Measurements from ENCODE around the gene RNF180.
"Not testable (repeated sequence)": the region's sequence is repeated elsewhere in the genome, so short reads cannot be mapped to it uniquely, and the experiment has no call there.

RNF180 gene

DNA sequence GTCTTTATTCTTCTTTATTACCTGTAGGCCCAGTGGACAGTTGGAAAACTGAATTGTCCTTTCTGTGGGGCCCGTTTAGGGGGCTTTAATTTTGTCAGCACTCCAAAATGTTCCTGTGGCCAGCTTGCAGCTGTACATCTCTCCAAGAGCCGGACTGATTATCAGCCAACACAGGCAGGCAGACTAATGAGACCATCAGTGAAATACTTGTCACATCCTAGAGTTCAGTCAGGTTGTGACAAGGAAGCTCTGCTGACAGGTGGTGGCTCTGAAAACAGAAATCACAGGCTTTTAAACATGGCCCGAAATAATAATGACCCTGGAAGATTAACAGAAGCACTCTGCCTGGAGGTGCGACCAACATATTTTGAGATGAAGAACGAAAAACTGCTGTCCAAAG, 47.9 kb downstream of the RNF180 start:
- peaks cover 12% of the 10 kb centered on the region for H3K4me1 ChIP-seq (ENCODE audit: control insufficient read depth, insufficient read depth, low read length)
- no peak overlapping the region for H3K4me3 ChIP-seq (ENCODE audit: low read length)
- no peak overlapping the region for H3K9ac ChIP-seq (ENCODE audit: low read depth, low read length)
- no peaks in the 10 kb centered on the region for H3K9me3 ChIP-seq (replicated peaks; ENCODE audit: low read length)
- H3K36me3 ChIP-seq (ENCODE audit: insufficient read depth, low read length) = no peaks in the 10 kb centered on the region
- H3K4me2 ChIP-seq (ENCODE audit: low read length) = no peak overlapping the region
- no peaks in the 10 kb centered on the region for H3K27me3 ChIP-seq (ENCODE audit: control insufficient read depth, insufficient read depth, low read length)

DNA sequence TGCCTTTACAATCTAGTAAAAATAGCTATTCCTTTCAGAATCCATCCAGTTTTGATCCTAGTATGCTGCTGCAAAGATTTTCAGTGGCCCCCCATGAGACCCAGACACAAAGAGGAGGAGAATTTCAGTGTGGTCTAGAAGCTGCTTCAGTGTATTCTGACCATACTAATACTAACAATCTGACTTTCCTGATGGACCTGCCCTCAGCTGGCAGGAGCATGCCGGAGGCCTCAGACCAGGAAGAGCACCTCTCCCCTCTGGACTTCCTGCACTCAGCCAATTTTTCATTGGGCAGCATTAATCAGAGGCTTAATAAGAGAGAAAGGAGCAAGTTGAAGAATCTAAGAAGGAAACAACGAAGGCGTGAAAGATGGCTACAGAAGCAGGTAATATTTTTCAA, 48.5 kb downstream of the RNF180 start:
- no peak overlapping the region for H3K4me3 ChIP-seq (ENCODE audit: low read length)
- no peaks in the 10 kb centered on the region for H3K36me3 ChIP-seq (ENCODE audit: insufficient read depth, low read length)

DNA sequence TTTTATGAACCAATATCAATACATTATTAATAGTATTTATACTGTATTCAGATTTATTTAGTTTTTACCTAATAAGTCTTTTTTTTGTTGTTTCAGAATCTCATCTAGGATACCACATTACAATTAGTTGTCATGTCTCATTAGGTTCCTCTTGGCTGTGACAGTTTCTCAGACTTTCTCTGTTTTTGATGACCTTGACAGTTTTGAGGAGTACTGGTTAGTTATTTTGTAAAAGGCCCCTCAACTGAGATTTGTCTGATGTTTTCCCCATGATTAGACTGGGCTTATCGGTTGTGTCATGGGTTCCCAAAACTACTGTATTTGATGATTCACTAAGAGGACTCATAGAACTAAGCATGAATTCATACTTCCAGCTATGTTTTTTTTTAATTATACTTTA, 56.3 kb downstream of the RNF180 start:
- no peak overlapping the region for H3K4me3 ChIP-seq (ENCODE audit: low read length)

More for the DNA sequence above, 48.5 kb downstream of the RNF180 start:
- Histone ChIP-seq H3K4me1 (ENCODE audit: control insufficient read depth, insufficient read depth, low read length) (peaks cover 12% of the 10 kb centered on the region), H3K27me3 (ENCODE audit: control insufficient read depth, insufficient read depth, low read length) (no peaks in the 10 kb centered on the region), H3K9ac (ENCODE audit: low read depth, low read length) (no peak overlapping the region), H3K4me2 (ENCODE audit: low read length) (no peak overlapping the region), H3K9me3 (replicated peaks; ENCODE audit: low read length) (no peaks in the 10 kb centered on the region)

DNA sequence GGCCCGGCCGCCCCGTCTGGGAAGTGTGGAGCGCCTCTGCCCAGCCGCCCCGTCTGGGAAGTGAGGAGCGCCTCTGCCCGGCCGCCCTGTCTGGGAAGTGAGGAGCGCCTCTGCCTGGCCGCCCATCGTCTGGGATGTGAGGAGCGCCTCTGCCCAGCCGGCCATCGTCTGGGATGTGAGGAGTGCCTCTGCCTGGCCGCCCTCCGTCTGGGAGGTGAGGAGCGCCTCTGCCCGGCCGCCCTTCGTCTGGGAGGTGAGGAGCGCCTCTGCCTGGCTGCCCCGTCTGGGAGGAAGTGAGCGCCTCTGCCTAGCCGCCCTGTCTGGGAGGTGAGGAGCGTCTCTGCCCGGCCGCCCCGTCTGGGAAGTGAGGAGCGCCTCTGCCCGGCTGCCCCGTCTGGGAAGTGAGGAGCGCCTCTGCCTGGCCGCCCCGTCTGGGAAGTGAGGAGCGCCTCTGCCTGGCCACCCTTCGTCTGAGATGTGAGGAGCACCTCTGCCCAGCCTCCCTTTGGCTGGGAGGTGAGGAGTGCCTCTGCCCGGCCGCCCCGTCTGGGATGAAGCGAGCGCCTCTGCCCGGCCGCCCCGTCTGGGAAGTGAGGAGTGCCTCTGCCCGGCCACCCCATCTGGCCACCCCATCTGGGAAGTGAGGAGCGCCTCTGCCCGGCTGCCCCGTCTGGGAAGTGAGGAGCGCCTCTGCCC, 59.8 kb downstream of the RNF180 start:
- not testable (repeated sequence) for H3K27me3 ChIP-seq (ENCODE audit: control insufficient read depth, insufficient read depth, low read length); H3K9ac ChIP-seq (ENCODE audit: low read depth, low read length); H3K4me1 ChIP-seq (ENCODE audit: control insufficient read depth, insufficient read depth, low read length); H3K9me3 ChIP-seq (replicated peaks; ENCODE audit: low read length); H3K36me3 ChIP-seq (ENCODE audit: insufficient read depth, low read length); H3K4me3 ChIP-seq (ENCODE audit: low read length); H3K4me2 ChIP-seq (ENCODE audit: low read length)

More for the DNA sequence above, 56.3 kb downstream of the RNF180 start:
- Histone ChIP-seq H3K9ac (ENCODE audit: low read depth, low read length) (no peak overlapping the region), H3K9me3 (replicated peaks; ENCODE audit: low read length) (no peaks in the 10 kb centered on the region), H3K27me3 (ENCODE audit: control insufficient read depth, insufficient read depth, low read length) (no peaks in the 10 kb centered on the region), H3K4me2 (ENCODE audit: low read length) (no peak overlapping the region), H3K36me3 (ENCODE audit: insufficient read depth, low read length) (no peaks in the 10 kb centered on the region), H3K4me1 (ENCODE audit: control insufficient read depth, insufficient read depth, low read length) (no peaks in the 10 kb centered on the region)

DNA sequence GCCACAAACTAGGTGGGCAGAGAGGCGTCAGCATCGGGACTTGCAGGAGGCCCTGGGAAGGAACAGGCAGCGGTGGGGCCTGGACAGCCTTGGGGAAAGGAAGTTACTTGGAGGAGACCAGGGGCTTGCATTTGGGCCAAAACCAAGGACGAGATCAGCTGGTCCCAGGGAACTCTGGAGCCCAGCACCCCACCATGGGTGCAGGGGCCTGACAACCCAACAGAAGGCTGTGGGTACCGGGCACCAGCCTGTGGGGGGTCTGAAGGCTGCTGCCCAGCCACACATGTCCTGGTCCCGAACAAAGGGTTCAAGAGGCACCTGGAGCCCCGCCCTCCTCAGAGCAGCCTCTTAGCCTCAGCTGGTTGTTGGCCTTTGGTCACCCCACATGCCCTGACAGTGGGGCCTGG, 61.5 kb downstream of the RNF180 start:
- H3K9me3 ChIP-seq (replicated peaks; ENCODE audit: low read length); H3K4me1 ChIP-seq (ENCODE audit: control insufficient read depth, insufficient read depth, low read length); H3K9ac ChIP-seq (ENCODE audit: low read depth, low read length); H3K27me3 ChIP-seq (ENCODE audit: control insufficient read depth, insufficient read depth, low read length); H3K4me2 ChIP-seq (ENCODE audit: low read length); H3K36me3 ChIP-seq (ENCODE audit: insufficient read depth, low read length); H3K4me3 ChIP-seq (ENCODE audit: low read length): not testable (repeated sequence)

DNA sequence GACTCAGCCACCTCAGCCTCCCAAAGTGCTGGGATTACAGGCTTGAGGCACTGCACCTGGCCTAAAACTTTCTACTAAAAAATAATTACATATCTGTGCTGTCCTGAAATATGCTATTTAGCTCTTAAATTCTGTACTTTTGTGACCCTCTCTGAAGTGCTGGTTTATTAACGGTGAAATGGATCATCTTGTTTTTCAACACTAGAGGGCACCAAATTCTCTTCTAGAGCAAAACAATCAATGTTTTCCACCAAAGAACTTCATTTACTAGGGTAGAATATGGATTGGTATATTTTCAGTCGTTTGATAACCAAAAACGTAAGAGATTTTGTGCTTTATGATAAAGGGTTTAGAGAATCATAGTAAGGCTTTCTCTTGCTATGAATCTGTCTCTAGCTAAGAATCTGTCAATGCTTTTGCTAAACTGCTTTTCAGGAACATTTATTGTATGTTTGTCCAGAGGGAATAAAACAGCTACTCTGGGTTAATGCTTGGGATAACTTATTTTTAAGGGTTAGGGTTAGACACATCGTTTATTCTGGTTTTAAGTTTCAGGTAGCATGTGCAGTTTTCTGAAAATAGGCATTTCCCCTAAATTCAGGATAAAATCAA, 63.6 kb downstream of the RNF180 start:
- no peak overlapping the region for H3K4me3 ChIP-seq (ENCODE audit: low read length)
- no peak overlapping the region for H3K9ac ChIP-seq (ENCODE audit: low read depth, low read length)
- H3K27me3 ChIP-seq (ENCODE audit: control insufficient read depth, insufficient read depth, low read length) = no peaks in the 10 kb centered on the region
- no peak overlapping the region for H3K4me2 ChIP-seq (ENCODE audit: low read length)
- H3K4me1 ChIP-seq (ENCODE audit: control insufficient read depth, insufficient read depth, low read length) = no peaks in the 10 kb centered on the region
- H3K36me3 ChIP-seq (ENCODE audit: insufficient read depth, low read length) = no peaks in the 10 kb centered on the region
- H3K9me3 ChIP-seq (replicated peaks; ENCODE audit: low read length) = no peaks in the 10 kb centered on the region

DNA sequence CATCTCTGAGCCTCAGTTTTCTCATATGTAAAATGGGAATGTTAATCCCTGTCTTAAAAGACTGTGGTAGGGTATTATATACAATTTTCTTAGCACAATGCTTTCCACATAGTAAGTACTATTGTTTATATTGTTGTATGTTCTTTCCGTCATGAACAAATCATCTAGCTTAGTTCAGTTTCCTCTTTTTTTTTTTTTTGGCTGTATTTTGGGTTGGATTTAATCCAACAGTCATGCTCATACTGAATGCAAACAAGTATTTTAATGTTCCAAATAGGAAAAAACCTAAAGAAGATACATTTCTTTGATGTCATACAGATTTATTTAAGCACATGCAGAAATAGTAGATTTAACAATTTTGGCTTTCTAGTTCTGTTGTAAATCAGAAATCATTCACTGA, 95.1 kb downstream of the RNF180 start:
- Histone ChIP-seq H3K27me3 (ENCODE audit: control insufficient read depth, insufficient read depth, low read length) (no peaks in the 10 kb centered on the region), H3K4me2 (ENCODE audit: low read length) (no peak overlapping the region), H3K9ac (ENCODE audit: low read depth, low read length) (no peak overlapping the region), H3K4me1 (ENCODE audit: control insufficient read depth, insufficient read depth, low read length) (no peaks in the 10 kb centered on the region), H3K9me3 (replicated peaks; ENCODE audit: low read length) (no peaks in the 10 kb centered on the region), H3K36me3 (ENCODE audit: insufficient read depth, low read length) (no peaks in the 10 kb centered on the region), H3K4me3 (ENCODE audit: low read length) (no peak overlapping the region)

DNA sequence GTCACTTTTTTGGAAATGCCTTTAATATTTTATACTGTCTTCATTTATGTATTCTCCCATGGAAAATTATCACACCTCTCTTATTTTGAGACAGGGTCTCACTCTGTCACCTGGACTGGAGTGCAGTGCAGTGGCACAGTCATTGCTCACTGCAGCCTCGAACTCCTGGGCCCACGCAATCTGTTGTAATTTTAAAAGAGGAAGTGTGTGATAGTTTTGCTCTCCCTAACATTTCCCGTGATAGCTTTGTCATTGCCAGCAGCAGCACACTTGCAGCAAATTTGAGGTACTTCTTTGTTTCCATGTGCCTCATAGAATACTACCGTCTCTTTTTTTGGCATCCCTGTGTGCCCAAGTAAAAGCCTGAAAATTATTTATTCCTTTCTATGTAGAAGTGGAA, 103.5 kb downstream of the RNF180 start:
- Histone ChIP-seq H3K4me1 (ENCODE audit: control insufficient read depth, insufficient read depth, low read length) (no peaks in the 10 kb centered on the region), H3K4me2 (ENCODE audit: low read length) (no peak overlapping the region), H3K9me3 (replicated peaks; ENCODE audit: low read length) (no peaks in the 10 kb centered on the region), H3K27me3 (ENCODE audit: control insufficient read depth, insufficient read depth, low read length) (no peaks in the 10 kb centered on the region), H3K9ac (ENCODE audit: low read depth, low read length) (no peak overlapping the region), H3K36me3 (ENCODE audit: insufficient read depth, low read length) (no peaks in the 10 kb centered on the region), H3K4me3 (ENCODE audit: low read length) (no peak overlapping the region)

DNA sequence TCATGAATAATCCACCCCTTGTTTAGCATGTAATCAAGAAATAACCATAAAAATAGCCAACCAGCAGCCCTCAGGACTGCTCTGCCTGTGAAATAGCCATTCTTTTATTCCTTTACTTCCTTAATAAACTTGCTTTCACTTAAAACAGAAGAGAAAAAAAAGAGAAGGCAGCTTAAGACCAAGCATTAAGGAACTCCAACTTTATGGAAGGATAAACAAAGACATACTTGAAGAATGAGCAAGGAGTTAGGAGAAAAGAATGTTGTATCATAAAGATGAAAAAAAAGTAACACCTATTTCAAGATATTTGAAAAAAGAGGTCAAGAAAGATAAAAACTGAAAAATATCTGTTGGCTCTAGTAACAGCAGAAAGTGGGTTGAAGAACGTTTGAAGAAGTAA, 107.6 kb downstream of the RNF180 start:
- no peaks in the 10 kb centered on the region for H3K27me3 ChIP-seq (ENCODE audit: control insufficient read depth, insufficient read depth, low read length)
- H3K4me2 ChIP-seq (ENCODE audit: low read length) = no peak overlapping the region
- H3K4me1 ChIP-seq (ENCODE audit: control insufficient read depth, insufficient read depth, low read length) = no peaks in the 10 kb centered on the region

DNA sequence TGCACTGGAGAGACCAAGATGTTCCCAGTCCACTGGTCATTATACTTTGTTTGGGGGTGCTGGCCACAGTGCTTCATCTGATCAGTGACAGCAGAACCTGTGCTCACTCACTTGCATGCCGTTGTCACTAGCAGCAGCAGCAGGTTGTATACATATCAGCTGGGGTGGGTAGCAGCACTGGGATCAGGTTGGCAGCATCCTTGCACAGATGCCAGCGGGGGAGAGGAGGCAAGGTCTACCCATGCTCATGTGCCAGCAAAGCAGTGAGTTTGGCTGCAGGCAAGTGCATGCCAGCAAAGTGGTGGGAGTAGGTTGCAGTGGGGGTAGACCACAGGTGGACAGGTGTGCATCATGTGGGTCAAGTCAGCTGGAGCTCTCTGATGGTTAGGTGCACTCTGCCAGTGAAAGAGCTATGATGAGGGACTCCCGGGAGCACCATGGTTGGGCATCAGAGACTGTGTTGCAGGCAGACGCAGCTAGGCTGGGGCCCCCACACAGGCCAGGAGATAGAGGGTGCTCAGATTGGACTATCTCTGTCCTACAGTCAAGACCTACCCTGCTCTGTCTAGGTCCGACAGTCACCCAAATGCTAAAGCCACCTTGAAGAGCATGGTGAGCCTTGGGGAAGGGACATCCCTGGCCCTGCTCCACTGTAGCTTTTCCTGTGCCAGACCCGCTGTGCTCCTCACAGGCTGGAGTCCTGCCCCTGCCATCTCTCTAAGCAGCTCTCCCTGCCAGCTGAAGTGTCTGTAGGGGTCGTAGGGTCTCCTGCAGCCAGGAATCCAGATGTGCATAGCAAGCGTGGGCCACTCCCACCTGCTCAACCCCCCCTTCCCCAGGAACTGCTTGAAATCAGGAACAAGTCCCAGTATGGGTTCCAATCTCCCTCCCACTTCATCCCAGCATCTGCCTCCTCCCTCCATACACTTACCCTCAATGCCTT, 119.8 kb downstream of the RNF180 start:
- no peak overlapping the region for H3K4me3 ChIP-seq (ENCODE audit: low read length)
- no peaks in the 10 kb centered on the region for H3K4me1 ChIP-seq (ENCODE audit: control insufficient read depth, insufficient read depth, low read length)
- H3K4me2 ChIP-seq (ENCODE audit: low read length) = no peak overlapping the region
- no peak overlapping the region for H3K9ac ChIP-seq (ENCODE audit: low read depth, low read length)
- H3K27me3 ChIP-seq (ENCODE audit: control insufficient read depth, insufficient read depth, low read length) = no peaks in the 10 kb centered on the region
- no peaks in the 10 kb centered on the region for H3K9me3 ChIP-seq (replicated peaks; ENCODE audit: low read length)
- H3K36me3 ChIP-seq (ENCODE audit: insufficient read depth, low read length) = no peaks in the 10 kb centered on the region

More for the DNA sequence above, 107.6 kb downstream of the RNF180 start:
- H3K9me3 ChIP-seq (replicated peaks; ENCODE audit: low read length) = no peaks in the 10 kb centered on the region
- H3K9ac ChIP-seq (ENCODE audit: low read depth, low read length) = no peak overlapping the region
- no peak overlapping the region for H3K4me3 ChIP-seq (ENCODE audit: low read length)
- no peaks in the 10 kb centered on the region for H3K36me3 ChIP-seq (ENCODE audit: insufficient read depth, low read length)

DNA sequence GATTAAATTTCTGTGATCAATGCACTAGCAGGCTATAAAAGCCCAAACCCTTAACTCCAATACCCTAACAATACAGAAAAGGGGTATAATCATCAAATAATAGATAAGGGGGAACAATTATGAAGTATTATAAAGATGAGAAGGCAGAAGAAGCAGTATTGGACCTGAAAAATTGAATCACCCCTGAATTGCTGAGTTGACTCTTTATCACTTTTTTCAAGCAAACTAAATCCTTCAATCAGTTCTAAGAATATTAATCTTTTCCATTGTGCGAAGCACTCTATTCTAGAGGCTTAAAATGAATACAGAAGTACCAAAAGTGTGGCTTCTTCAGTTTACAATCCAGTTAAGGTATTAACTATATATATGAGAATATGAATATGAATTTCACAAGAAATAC, 120.7 kb downstream of the RNF180 start:
- Histone ChIP-seq H3K9ac (ENCODE audit: low read depth, low read length) (no peak overlapping the region), H3K9me3 (replicated peaks; ENCODE audit: low read length) (no peaks in the 10 kb centered on the region), H3K27me3 (ENCODE audit: control insufficient read depth, insufficient read depth, low read length) (no peaks in the 10 kb centered on the region), H3K4me2 (ENCODE audit: low read length) (no peak overlapping the region), H3K4me1 (ENCODE audit: control insufficient read depth, insufficient read depth, low read length) (no peaks in the 10 kb centered on the region), H3K36me3 (ENCODE audit: insufficient read depth, low read length) (no peaks in the 10 kb centered on the region), H3K4me3 (ENCODE audit: low read length) (no peak overlapping the region)

Data from skeletal muscle satellite cell (primary cell).